ENCODE results near the gene RBMS3. TPM values are rescaled to one million over a fixed set of nuclear protein-coding genes. Genes with fewer than 3 reads are reported as not detected.

RBMS3 gene
- total RNA-seq, 1 experiment from 2014 or later = 74.2 TPM

GRCh38 chr3:29940759-29941323, 660.0 kb downstream of the RBMS3 start:
- no peak overlapping the region for H3K4me3 Mint-ChIP-seq (ENCODE audit: unreplicated experiment)
- intact Hi-C loops (cut with micrococcal nuclease) = no loop called here
- no peak overlapping the region for H3K27ac Mint-ChIP-seq (ENCODE audit: low read depth, unreplicated experiment)
- ChIA-PET POLR2A (no interaction called here), CTCF (interaction anchor here (0.7 kb wide), 1 partner anchor 514 kb away, joined by 3 read pairs; no protein-coding TSS in a partner anchor)
- H3K4me1 Mint-ChIP-seq (ENCODE audit: insufficient read depth, unreplicated experiment) = peaks cover 8% of the 10 kb centered on the region
- H3K36me3 Mint-ChIP-seq (ENCODE audit: insufficient read depth, unreplicated experiment) = no peaks in the 10 kb centered on the region
- H3K9me3 Mint-ChIP-seq (ENCODE audit: unreplicated experiment) = peaks cover 9% of the 10 kb centered on the region
- no peak for DNase-seq (ENCODE audit: unreplicated experiment)
- no peak for TF ChIP-seq CTCF (IDR thresholded peaks at IDR 0.05; ENCODE audit: unreplicated experiment)
- no peaks in the 10 kb centered on the region for H3K27me3 Mint-ChIP-seq (ENCODE audit: insufficient read depth, unreplicated experiment)
- BruUV-seq (replicated peaks) = no TSS peak

- intact Hi-C loops (cut with micrococcal nuclease) = no loop called here
- no peak overlapping the region for H3K27ac Mint-ChIP-seq (ENCODE audit: low read depth, unreplicated experiment)
- no TSS peak for BruUV-seq (replicated peaks)
- H3K27me3 Mint-ChIP-seq (ENCODE audit: insufficient read depth, unreplicated experiment) = no peaks in the 10 kb centered on the region
- CTCF ChIA-PET = no interaction called here
- POLR2A ChIA-PET = interaction anchor here (1.0 kb wide), 1 partner anchor 13 kb away, joined by 3 read pairs; no protein-coding TSS in a partner anchor
- peaks cover 9% of the 10 kb centered on the region for H3K9me3 Mint-ChIP-seq (ENCODE audit: unreplicated experiment)
- peaks cover 4% of the 10 kb centered on the region for H3K4me1 Mint-ChIP-seq (ENCODE audit: insufficient read depth, unreplicated experiment)
- no peak for TF ChIP-seq CTCF (IDR thresholded peaks at IDR 0.05; ENCODE audit: unreplicated experiment)
- no peak overlapping the region for H3K4me3 Mint-ChIP-seq (ENCODE audit: unreplicated experiment)
- no peak for DNase-seq (ENCODE audit: unreplicated experiment)
- H3K36me3 Mint-ChIP-seq (ENCODE audit: insufficient read depth, unreplicated experiment) = no peaks in the 10 kb centered on the region
Measured at GRCh38 chr3:29942297-29942696, 661.4 kb downstream of the RBMS3 start.

GRCh38 chr3:29949131-29949530, 668.3 kb downstream of the RBMS3 start:
- Mint-ChIP-seq H3K4me1 (ENCODE audit: insufficient read depth, unreplicated experiment) (no peaks in the 10 kb centered on the region), H3K9me3 (ENCODE audit: unreplicated experiment) (no peaks in the 10 kb centered on the region), H3K27ac (ENCODE audit: low read depth, unreplicated experiment) (no peak overlapping the region), H3K4me3 (ENCODE audit: unreplicated experiment) (no peak overlapping the region), H3K36me3 (ENCODE audit: insufficient read depth, unreplicated experiment) (no peaks in the 10 kb centered on the region), H3K27me3 (ENCODE audit: insufficient read depth, unreplicated experiment) (no peaks in the 10 kb centered on the region)
- TF ChIP-seq CTCF (IDR thresholded peaks at IDR 0.05; ENCODE audit: unreplicated experiment) = no peak
- intact Hi-C loops (cut with micrococcal nuclease) = no loop called here
- DNase-seq (ENCODE audit: unreplicated experiment) = no peak
- ChIA-PET POLR2A (no interaction called here), CTCF (no interaction called here)
- no TSS peak for BruUV-seq (replicated peaks)

- H3K27me3 Mint-ChIP-seq (ENCODE audit: insufficient read depth, unreplicated experiment) = no peaks in the 10 kb centered on the region
- H3K9me3 Mint-ChIP-seq (ENCODE audit: unreplicated experiment) = no peaks in the 10 kb centered on the region
- H3K4me3 Mint-ChIP-seq (ENCODE audit: unreplicated experiment) = no peak overlapping the region
- POLR2A ChIA-PET = no interaction called here
- no peak for DNase-seq (ENCODE audit: unreplicated experiment)
- intact Hi-C loops (cut with micrococcal nuclease) = no loop called here
- CTCF ChIA-PET = interaction anchor here (0.6 kb wide), 1 partner anchor 97 kb away, joined by 4 read pairs; no protein-coding TSS in a partner anchor
- TF ChIP-seq CTCF (IDR thresholded peaks at IDR 0.05; ENCODE audit: unreplicated experiment) = no peak
- no peaks in the 10 kb centered on the region for H3K36me3 Mint-ChIP-seq (ENCODE audit: insufficient read depth, unreplicated experiment)
- H3K4me1 Mint-ChIP-seq (ENCODE audit: insufficient read depth, unreplicated experiment) = no peaks in the 10 kb centered on the region
- no peak overlapping the region for H3K27ac Mint-ChIP-seq (ENCODE audit: low read depth, unreplicated experiment)
- BruUV-seq (replicated peaks) = no TSS peak
Measured at GRCh38 chr3:29949940-29950616, 669.2 kb downstream of the RBMS3 start.

Data from MCF 10A (cell line).